Osteoblast (primary cell): ENCODE measurements around the gene KIAA0319L. TPM values are rescaled to one million over a fixed set of nuclear protein-coding genes. Genes with fewer than 3 reads are reported as not detected.

ENCODE experiments used
- total RNA-seq: library from RNA; depleted of rRNA; stranded (reverse); fragments of >200 nt; gene quantifications from 2 replicates; pipeline ENCODE4 v1.2.3, GENCODE V29; 2012

The KIAA0319L gene
- total RNA-seq, 1 donor, result 44.9 TPM

Other genes with a start within 250 kb of the KIAA0319L start
- gene NCDN, start 396 bp upstream of the KIAA0319L start, total RNA-seq, result 25.9 and 30.0 TPM in 2 replicates
- gene TFAP2E, start 15.9 kb upstream of the KIAA0319L start, total RNA-seq, result under 0.01 and 0.29 TPM in 2 replicates
- 17.1 and 18.5 TPM in 2 replicates for gene PSMB2, start 84.1 kb upstream of the KIAA0319L start, total RNA-seq
- gene C1orf216, start 161.5 kb upstream of the KIAA0319L start, total RNA-seq, result 25.3 and 26.8 TPM in 2 replicates
- gene CLSPN, start 212.6 kb upstream of the KIAA0319L start, total RNA-seq, result 1.8 and 2.9 TPM in 2 replicates